Measurements from ENCODE around the gene OSBPL6.

OSBPL6 gene

GRCh38 chr2:178441426-178441825 is 247.1 kb downstream of the OSBPL6 start:
- no peak overlapping the region for H3K9ac ChIP-seq (ENCODE audit: insufficient read length)
- H3K4me3 ChIP-seq: no peak overlapping the region
- H3K36me3 ChIP-seq (ENCODE audit: insufficient read depth, low read length): peaks cover 83% of the 10 kb centered on the region
- DNase-seq (ENCODE audit: low read depth, low spot score): no peak
- H3K9me3 ChIP-seq (ENCODE audit: low read depth, low read length): no peaks in the 10 kb centered on the region
- H3K27ac ChIP-seq: no peak overlapping the region
- TF ChIP-seq FOXP2 (optimal IDR thresholded peaks at IDR 0.05; ENCODE audit: control extremely low read depth, extremely low read length, insufficient read depth) (no peak), EZH2 (IDR thresholded peaks at IDR 0.05) (no peak), POLR2AphosphoS5 (IDR thresholded peaks at IDR 0.05; ENCODE audit: borderline replicate concordance, low read depth, low read length) (no peak)

GRCh38 chr2:178448968-178449661 is 254.8 kb downstream of the OSBPL6 start:
- Histone ChIP-seq H3K9ac (ENCODE audit: insufficient read length) (peak overlapping the region; percentile 98), H3K36me3 (ENCODE audit: insufficient read depth, low read length) (peaks cover 44% of the 10 kb centered on the region), H3K9me3 (ENCODE audit: low read depth, low read length) (no peaks in the 10 kb centered on the region), H3K4me3 (peak overlapping the region; percentile 98; the same call in 1 of the 2 replicates), H3K27ac (no peak overlapping the region)
- TF ChIP-seq FOXP2 (optimal IDR thresholded peaks at IDR 0.05; ENCODE audit: control extremely low read depth, extremely low read length, insufficient read depth) (no peak), POLR2AphosphoS5 (IDR thresholded peaks at IDR 0.05; ENCODE audit: borderline replicate concordance, low read depth, low read length) (no peak), EZH2 (IDR thresholded peaks at IDR 0.05) (no peak)
- no peak for DNase-seq (ENCODE audit: low read depth, low spot score)

- Histone ChIP-seq H3K27ac (no peak overlapping the region), H3K4me3 (peak overlapping the region; percentile 98), H3K9ac (ENCODE audit: insufficient read length) (peak overlapping the region; percentile 98), H3K9me3 (ENCODE audit: low read depth, low read length) (no peaks in the 10 kb centered on the region), H3K36me3 (ENCODE audit: insufficient read depth, low read length) (peaks cover 36% of the 10 kb centered on the region)
- TF ChIP-seq FOXP2 (optimal IDR thresholded peaks at IDR 0.05; ENCODE audit: control extremely low read depth, extremely low read length, insufficient read depth): no peak
- TF ChIP-seq EZH2 (IDR thresholded peaks at IDR 0.05): no peak
- no peak for TF ChIP-seq POLR2AphosphoS5 (IDR thresholded peaks at IDR 0.05; ENCODE audit: borderline replicate concordance, low read depth, low read length)
- no peak for DNase-seq (ENCODE audit: low read depth, low spot score)
Measured at GRCh38 chr2:178449700-178450523, 255.6 kb downstream of the OSBPL6 start.

- Histone ChIP-seq H3K36me3 (ENCODE audit: insufficient read depth, low read length) (peaks cover 30% of the 10 kb centered on the region; the same call in 1 of the 2 replicates), H3K9me3 (ENCODE audit: low read depth, low read length) (no peaks in the 10 kb centered on the region), H3K4me3 (peak overlapping the region; percentile 98), H3K27ac (no peak overlapping the region), H3K9ac (ENCODE audit: insufficient read length) (peak overlapping the region; percentile 98)
- DNase-seq (ENCODE audit: low read depth, low spot score): no peak
- no peak for TF ChIP-seq EZH2 (IDR thresholded peaks at IDR 0.05)
- TF ChIP-seq FOXP2 (optimal IDR thresholded peaks at IDR 0.05; ENCODE audit: control extremely low read depth, extremely low read length, insufficient read depth): no peak
- no peak for TF ChIP-seq POLR2AphosphoS5 (IDR thresholded peaks at IDR 0.05; ENCODE audit: borderline replicate concordance, low read depth, low read length)
Measured at GRCh38 chr2:178450524-178450773, 256.1 kb downstream of the OSBPL6 start.

GRCh38 chr2:178450774-178451525 is 256.6 kb downstream of the OSBPL6 start, which contains the start of the genes PJVK and PRKRA:
TSS of gene PJVK (plus strand) at chr2:178451378. CDS start at chr2:178453410, 2,032 bp downstream.
TSS of gene PRKRA (minus strand) at chr2:178451175. CDS start at chr2:178451030, 145 bp downstream.
- Histone ChIP-seq H3K36me3 (ENCODE audit: insufficient read depth, low read length) (peaks cover 26% of the 10 kb centered on the region; the same call in 1 of the 2 replicates), H3K9me3 (ENCODE audit: low read depth, low read length) (no peaks in the 10 kb centered on the region), H3K27ac (peak within 1 kb of the TSS; percentile 91), H3K4me3 (peak within 1 kb of the TSS; percentile 98), H3K9ac (ENCODE audit: insufficient read length) (peak within 1 kb of the TSS; percentile 98)
- TF ChIP-seq FOXP2 (optimal IDR thresholded peaks at IDR 0.05; ENCODE audit: control extremely low read depth, extremely low read length, insufficient read depth) (no peak), POLR2AphosphoS5 (IDR thresholded peaks at IDR 0.05; ENCODE audit: borderline replicate concordance, low read depth, low read length) (peak; percentile 92), EZH2 (IDR thresholded peaks at IDR 0.05) (no peak)
- peak; percentile 55 for DNase-seq (ENCODE audit: low read depth, low spot score)

- Histone ChIP-seq H3K27ac (no peak overlapping the region), H3K4me3 (no peak overlapping the region), H3K36me3 (ENCODE audit: insufficient read depth, low read length) (peaks cover 17% of the 10 kb centered on the region; the same call in 1 of the 2 replicates), H3K9ac (ENCODE audit: insufficient read length) (no peak overlapping the region), H3K9me3 (ENCODE audit: low read depth, low read length) (no peaks in the 10 kb centered on the region)
- TF ChIP-seq EZH2 (IDR thresholded peaks at IDR 0.05) (no peak), POLR2AphosphoS5 (IDR thresholded peaks at IDR 0.05; ENCODE audit: borderline replicate concordance, low read depth, low read length) (no peak), FOXP2 (optimal IDR thresholded peaks at IDR 0.05; ENCODE audit: control extremely low read depth, extremely low read length, insufficient read depth) (no peak)
- DNase-seq (ENCODE audit: low read depth, low spot score): no peak
Measured at GRCh38 chr2:178452334-178452733, 258.0 kb downstream of the OSBPL6 start.

Data from SK-N-MC (cell line).